Measurements from ENCODE around the gene APBB3.

Gene APBB3

GRCh38 chr5:140548300-140548688 lies 16.1 kb downstream of the APBB3 start:
- CTCF ChIA-PET, result interaction anchor here (0.5 to 1.6 kb wide), 2 partner anchors 87 to 187 kb away, joined by 3 to 4 read pairs; no protein-coding TSS in a partner anchor
- TF ChIP-seq ZNF274 (IDR thresholded peaks at IDR 0.05; ENCODE audit: low read length), result no peak
- no peak for TF ChIP-seq ZNF274 (tag by site-specific recombination; IDR thresholded peaks at IDR 0.05; ENCODE audit: borderline replicate concordance)
- no peak for TF ChIP-seq MYNN (tag by site-specific recombination; IDR thresholded peaks at IDR 0.05; ENCODE audit: borderline replicate concordance)
- no peak for TF ChIP-seq ZNF114 (tag by site-specific recombination; IDR thresholded peaks at IDR 0.05)
- no peak for TF ChIP-seq ZNF473 (tag by site-specific recombination; IDR thresholded peaks at IDR 0.05)
- Histone ChIP-seq H3K36me3 (ENCODE audit: control insufficient read depth in 2 of 2, insufficient read depth in 1 of 2, low read length in 2 of 2) (peaks cover 9 to 73% of the 10 kb centered on the region in 2 experiments), H3K27ac (ENCODE audit: extremely low read depth, low read depth, low read length) (no peak overlapping the region), H3K4me1 (ENCODE audit: control insufficient read depth, insufficient read depth, low read length) (no peaks in the 10 kb centered on the region), H3K9me3 (ENCODE audit: control insufficient read depth, insufficient read depth, low read depth, low read length) (no peaks in the 10 kb centered on the region), H3K4me3 (ENCODE audit: low read depth, low read length) (no peak overlapping the region)
- POLR2A ChIA-PET, result interaction anchor here (1.0 to 2.9 kb wide), 2 partner anchors 9 to 99 kb away, joined by 11 to 15 read pairs; partner anchors contain the start of genes IK, NDUFA2 and SRA1

GRCh38 chr5:140547508-140548299 lies 16.7 kb downstream of the APBB3 start, which contains the start of gene EIF4EBP3:
Gene EIF4EBP3 (plus strand): TSS chr5:140547662. CDS start chr5:140547738, 76 bp downstream.
- no peak within 1 kb of the TSS; the same call in 1 of the 2 replicates for H3K27ac ChIP-seq (ENCODE audit: extremely low read depth, low read depth, low read length)
- no peaks in the 10 kb centered on the region for H3K9me3 ChIP-seq (ENCODE audit: control insufficient read depth, insufficient read depth, low read depth, low read length)
- H3K36me3 ChIP-seq (ENCODE audit: control insufficient read depth in 2 of 2, insufficient read depth in 1 of 2, low read length in 2 of 2), result peaks cover 9 to 71% of the 10 kb centered on the region in 2 experiments
- ChIA-PET CTCF (interaction anchor here (0.5 to 1.6 kb wide), 3 partner anchors 87 to 186 kb away, joined by 3 to 4 read pairs (median 3); no protein-coding TSS in a partner anchor), POLR2A (interaction anchor here (0.6 to 2.9 kb wide), 4 partner anchors 9 to 33 kb away, joined by 3 to 15 read pairs (median 3); partner anchors contain the start of gene SRA1)
- TF ChIP-seq KLF1 (tag by site-specific recombination; IDR thresholded peaks at IDR 0.05), result peak; percentile 94
- TF ChIP-seq ZBTB11 (tag by site-specific recombination; conservative IDR thresholded peaks at IDR 0.05; ENCODE audit: low read depth), result no peak
- no peak for TF ChIP-seq ZNF23 (tag by site-specific recombination; IDR thresholded peaks at IDR 0.05; ENCODE audit: borderline replicate concordance)
- TF ChIP-seq GLIS1 (tag by site-specific recombination; IDR thresholded peaks at IDR 0.05), result 0 out of 2 replicates have a peak, but pooled peaks have one; percentile 7
- no peak for TF ChIP-seq ZNF768 (tag by site-specific recombination; IDR thresholded peaks at IDR 0.05)
- TF ChIP-seq ZNF707 (tag by site-specific recombination; IDR thresholded peaks at IDR 0.05), result no peak
- TF ChIP-seq ZNF792 (tag by site-specific recombination; IDR thresholded peaks at IDR 0.05), result no peak
- TF ChIP-seq PRDM2 (tag by site-specific recombination; IDR thresholded peaks at IDR 0.05; ENCODE audit: borderline replicate concordance), result no peak
- TF ChIP-seq ZNF112 (tag by site-specific recombination; IDR thresholded peaks at IDR 0.05), result no peak
- no peak for TF ChIP-seq ZNF132 (tag by site-specific recombination; IDR thresholded peaks at IDR 0.05; ENCODE audit: borderline replicate concordance)
- no peak for TF ChIP-seq YY2 (tag by site-specific recombination; IDR thresholded peaks at IDR 0.05)
- TF ChIP-seq ZNF837 (tag by site-specific recombination; IDR thresholded peaks at IDR 0.05), result no peak
- TF ChIP-seq ZNF184 (tag by site-specific recombination; IDR thresholded peaks at IDR 0.05), result no peak
- H3K4me1 ChIP-seq (ENCODE audit: control insufficient read depth, insufficient read depth, low read length), result no peaks in the 10 kb centered on the region
- H3K4me3 ChIP-seq (ENCODE audit: low read depth, low read length), result no peak within 1 kb of the TSS
